WTC11 (cell line): ENCODE results near the gene CACNA2D4. TPM values are rescaled to one million over a fixed set of nuclear protein-coding genes. Genes with fewer than 3 reads are reported as not detected.

Experiments
- ATAC-seq: fragments of 200-7000 bp; cut with Tn5 transposase; 2 replicates; pipeline ENCODE4 v1.10.0; 2021; ENCODE audit warnings: mild to moderate bottlenecking, moderate library complexity
- CTCF ChIA-PET: fragments of 300-600 bp; sonication (Branson Sonifier 250); formaldehyde crosslinking; loops from one replicate; lab custom pipeline; 2021; ENCODE audit warnings: antibody characterized with exemption; lab: Charles Lee
- POLR2A ChIA-PET: fragments of 350-600 bp; sonication (Branson Sonifier 250); formaldehyde crosslinking; loops from one replicate; lab custom pipeline; 2021; ENCODE audit warnings: antibody characterized with exemption; lab: Charles Lee
- DNase-seq: peaks from one replicate; pipeline ENCODE4 v3.0.0; 2021; ENCODE audit warnings: low spot score
- H3K27ac Mint-ChIP-seq: 2 replicates; pipeline ENCODE4 v1.8.0; 2021; ENCODE audit warnings: mixed read lengths
- H3K27me3 Mint-ChIP-seq: 2 replicates; pipeline ENCODE4 v1.8.0; 2021; ENCODE audit warnings: low read depth, mild to moderate bottlenecking, moderate library complexity, mixed read lengths
- H3K36me3 Mint-ChIP-seq: 2 replicates; pipeline ENCODE4 v1.8.0; 2021; ENCODE audit warnings: mixed read lengths
- H3K4me1 Mint-ChIP-seq: 2 replicates; pipeline ENCODE4 v1.8.0; 2022; ENCODE audit warnings: mixed read lengths
- H3K4me3 Mint-ChIP-seq: 2 replicates; pipeline ENCODE4 v1.8.0; 2021; ENCODE audit warnings: mild to moderate bottlenecking, moderate library complexity, mixed read lengths
- H3K9me3 Mint-ChIP-seq: 2 replicates; pipeline ENCODE4 v1.8.0; 2021; ENCODE audit warnings: mixed read lengths
- ATF1 ChIP-seq: sonication (generic); formaldehyde crosslinking; IDR thresholded peaks from 2 replicates; pipeline ENCODE4 v1.8.1; 2023; ENCODE audit warnings: mild to moderate bottlenecking, moderate library complexity, missing genetic modification reagents
- HMGXB4 ChIP-seq: sonication (generic); formaldehyde crosslinking; IDR thresholded peaks from 2 replicates; pipeline ENCODE4 v1.8.1; 2023; ENCODE audit warnings: mild to moderate bottlenecking, moderate library complexity, missing genetic modification reagents
- IRF1 ChIP-seq: sonication (generic); formaldehyde crosslinking; IDR thresholded peaks from 2 replicates; pipeline ENCODE4 v1.8.0; 2023; ENCODE audit warnings: missing genetic modification reagents
- IRF2 ChIP-seq: sonication (generic); formaldehyde crosslinking; IDR thresholded peaks from 2 replicates; pipeline ENCODE4 v1.8.0; 2022; ENCODE audit warnings: low read depth, missing genetic modification reagents, borderline replicate concordance
- MXD4 ChIP-seq: fragments of 250-450 bp; sonication (Bioruptor Pico); IDR thresholded peaks from 2 replicates; pipeline ENCODE4 v1.8.0; 2021; ENCODE audit warnings: mild to moderate bottlenecking, moderate library complexity, borderline replicate concordance
- PRRX2 ChIP-seq: fragments of 250-450 bp; sonication (Bioruptor Pico); IDR thresholded peaks from 2 replicates; pipeline ENCODE4 v1.8.0; 2021; ENCODE audit warnings: mild to moderate bottlenecking
- RELA ChIP-seq: sonication (generic); formaldehyde crosslinking; IDR thresholded peaks from 2 replicates; pipeline ENCODE4 v1.8.1; 2022; ENCODE audit warnings: missing genetic modification reagents, mild to moderate bottlenecking, borderline replicate concordance
- SMAD3 ChIP-seq: sonication (generic); formaldehyde crosslinking; IDR thresholded peaks from 2 replicates; pipeline ENCODE4 v1.8.0; 2022; ENCODE audit warnings: missing genetic modification reagents, mild to moderate bottlenecking, borderline replicate concordance
- TCF7 ChIP-seq: sonication (generic); formaldehyde crosslinking; IDR thresholded peaks from 2 replicates; pipeline ENCODE4 v1.8.0; 2022; ENCODE audit warnings: mild to moderate bottlenecking, low read depth, missing genetic modification reagents, moderate library complexity
- ZBTB21 ChIP-seq: sonication (generic); formaldehyde crosslinking; IDR thresholded peaks from 2 replicates; pipeline ENCODE4 v1.8.1; 2023; ENCODE audit warnings: mild to moderate bottlenecking, missing genetic modification reagents, borderline replicate concordance
- ZNF317 ChIP-seq: sonication (generic); formaldehyde crosslinking; IDR thresholded peaks from 2 replicates; pipeline ENCODE4 v1.8.1; 2023; ENCODE audit warnings: low read depth, mild to moderate bottlenecking, moderate library complexity, missing genetic modification reagents, borderline replicate concordance
- ZNF423 ChIP-seq: fragments of 250-450 bp; sonication (Bioruptor Pico); IDR thresholded peaks from 2 replicates; pipeline ENCODE4 v2.1.2; 2022; ENCODE audit warnings: mild to moderate bottlenecking, moderate library complexity
- ZNF671 ChIP-seq: fragments of 250-450 bp; sonication (Bioruptor Pico); IDR thresholded peaks from 2 replicates; pipeline ENCODE4 v1.8.0; 2021; ENCODE audit warnings: mild to moderate bottlenecking
- total RNA-seq: library from RNA; stranded (reverse); gene quantifications from 3 replicates; pipeline ENCODE4 v1.2.3, GENCODE V29; 2021
- TF ChIP-seq, protein P1 (sequence below): sonication (generic); formaldehyde crosslinking; IDR thresholded peaks from 2 replicates; pipeline ENCODE4 v1.8.0; 2022; ENCODE audit warnings: mild to moderate bottlenecking, missing genetic modification reagents
- TF ChIP-seq, protein P2 (sequence below): fragments of 250-450 bp; sonication (Bioruptor Pico); conservative IDR thresholded peaks from 2 replicates; pipeline ENCODE4 v1.9.0; 2021; ENCODE audit warnings: mild to moderate bottlenecking
- TF ChIP-seq, protein P3 (sequence below): sonication (generic); formaldehyde crosslinking; IDR thresholded peaks from 2 replicates; pipeline ENCODE4 v1.8.1; 2023; ENCODE audit warnings: mild to moderate bottlenecking, missing genetic modification reagents, moderate library complexity
- TF ChIP-seq, protein P4 (sequence below): fragments of 200-600 bp; IDR thresholded peaks from 2 replicates; pipeline ENCODE4 v1.8.0; 2022; ENCODE audit warnings: antibody characterized with exemption

The CACNA2D4 gene
- total RNA-seq, 1 experiment from 2014 or later = 0.04 TPM

DNA sequence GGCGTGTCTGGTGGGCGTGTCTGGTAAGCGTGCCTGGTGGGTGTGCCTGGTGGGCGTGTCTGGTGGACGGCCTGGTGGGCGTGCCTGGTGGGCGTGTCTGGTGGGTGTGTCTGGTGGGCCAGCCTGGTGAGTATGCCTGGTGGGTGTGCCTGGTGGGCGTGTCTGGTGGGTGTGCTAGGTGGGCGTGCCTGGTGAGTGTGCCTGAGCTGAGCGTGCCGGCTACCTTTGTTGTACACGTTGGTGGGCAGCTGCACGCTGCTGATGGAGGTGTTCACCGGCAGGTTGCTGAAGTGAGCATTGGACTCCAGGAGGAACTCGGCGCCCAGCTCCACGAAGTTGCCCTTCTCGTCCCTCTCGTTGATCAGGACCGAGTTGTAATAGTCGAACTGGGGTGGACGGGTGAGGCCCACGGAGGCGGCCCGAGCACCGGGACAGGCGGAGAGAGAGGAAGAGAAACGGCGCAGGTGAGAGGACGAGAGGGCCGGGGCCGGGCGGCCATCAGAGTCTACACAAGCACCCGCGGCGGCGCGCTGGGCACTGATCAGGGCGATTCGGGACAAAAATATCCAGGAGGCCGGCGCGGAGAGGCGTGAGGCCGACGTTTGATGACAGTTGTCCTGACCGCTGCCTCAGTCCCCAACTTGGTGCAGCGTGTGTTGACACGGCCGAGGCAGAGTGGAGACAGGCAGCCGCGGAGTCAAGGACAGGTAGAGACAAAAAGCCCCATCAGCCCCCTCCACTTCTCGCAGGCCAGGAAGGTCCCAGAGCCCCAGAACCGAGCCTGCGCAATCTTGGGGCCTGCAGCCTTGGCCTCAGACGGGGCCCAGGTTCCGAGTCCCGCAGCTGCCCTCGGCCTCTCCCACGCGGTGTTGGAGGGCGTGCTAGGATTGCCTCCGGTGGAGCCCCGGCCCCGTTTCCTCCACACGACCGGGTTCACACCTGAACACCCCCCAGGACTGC is 10.5 kb downstream of the CACNA2D4 start:
- peak; percentile 67 for ATAC-seq
- TF ChIP-seq, protein P1, sequence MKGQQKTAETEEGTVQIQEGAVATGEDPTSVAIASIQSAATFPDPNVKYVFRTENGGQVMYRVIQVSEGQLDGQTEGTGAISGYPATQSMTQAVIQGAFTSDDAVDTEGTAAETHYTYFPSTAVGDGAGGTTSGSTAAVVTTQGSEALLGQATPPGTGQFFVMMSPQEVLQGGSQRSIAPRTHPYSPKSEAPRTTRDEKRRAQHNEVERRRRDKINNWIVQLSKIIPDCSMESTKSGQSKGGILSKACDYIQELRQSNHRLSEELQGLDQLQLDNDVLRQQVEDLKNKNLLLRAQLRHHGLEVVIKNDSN (CRISPR knock-in tag) = no peak
- TF ChIP-seq ATF1 (CRISPR knock-in tag) (no peak), ZNF671 (no peak), SMAD3 (no peak), TCF7 (CRISPR knock-in tag) (no peak), RELA (CRISPR knock-in tag) (no peak), PRRX2 (CRISPR knock-in tag) (no peak), HMGXB4 (no peak)
- TF ChIP-seq, all 79 proteins: peak for 0
- CTCF ChIA-PET = interaction anchor here (0.6 to 0.9 kb wide), 3 partner anchors 33 to 386 kb away, joined by 3 read pairs; no protein-coding TSS in a partner anchor
- Mint-ChIP-seq H3K4me3 (peak overlapping the region; percentile 62), H3K36me3 (peaks cover 6% of the 10 kb centered on the region; the same call in 1 of the 2 replicates), H3K27ac (no peak overlapping the region), H3K4me1 (peaks cover 3% of the 10 kb centered on the region; the same call in 1 of the 2 replicates), H3K9me3 (peaks cover 48% of the 10 kb centered on the region), H3K27me3 (peaks cover 5% of the 10 kb centered on the region; the same call in 1 of the 2 replicates)
- POLR2A ChIA-PET = no interaction called here
- peak; percentile 56 for DNase-seq

GRCh38 chr12:1906579-1906978 is 11.9 kb downstream of the CACNA2D4 start:
- Mint-ChIP-seq H3K27ac (no peak overlapping the region), H3K27me3 (peaks cover 5% of the 10 kb centered on the region; the same call in 1 of the 2 replicates), H3K4me3 (no peak overlapping the region), H3K36me3 (peaks cover 9% of the 10 kb centered on the region), H3K4me1 (no peaks in the 10 kb centered on the region; the same call in 1 of the 2 replicates), H3K9me3 (peaks cover 62% of the 10 kb centered on the region)
- POLR2A ChIA-PET = no interaction called here
- ATAC-seq = no peak
- no peak for DNase-seq
- CTCF ChIA-PET = interaction anchor here (0.7 to 1.2 kb wide), 2 partner anchors 34 to 105 kb away, joined by 3 read pairs; no protein-coding TSS in a partner anchor
- no peak for TF ChIP-seq ZBTB21
- TF ChIP-seq IRF1 (CRISPR knock-in tag) = no peak
- no peak for TF ChIP-seq IRF2 (CRISPR knock-in tag)
- no peak for TF ChIP-seq ZNF423 (CRISPR knock-in tag)
- no peak for TF ChIP-seq MXD4 (CRISPR knock-in tag)
- TF ChIP-seq, protein P2, sequence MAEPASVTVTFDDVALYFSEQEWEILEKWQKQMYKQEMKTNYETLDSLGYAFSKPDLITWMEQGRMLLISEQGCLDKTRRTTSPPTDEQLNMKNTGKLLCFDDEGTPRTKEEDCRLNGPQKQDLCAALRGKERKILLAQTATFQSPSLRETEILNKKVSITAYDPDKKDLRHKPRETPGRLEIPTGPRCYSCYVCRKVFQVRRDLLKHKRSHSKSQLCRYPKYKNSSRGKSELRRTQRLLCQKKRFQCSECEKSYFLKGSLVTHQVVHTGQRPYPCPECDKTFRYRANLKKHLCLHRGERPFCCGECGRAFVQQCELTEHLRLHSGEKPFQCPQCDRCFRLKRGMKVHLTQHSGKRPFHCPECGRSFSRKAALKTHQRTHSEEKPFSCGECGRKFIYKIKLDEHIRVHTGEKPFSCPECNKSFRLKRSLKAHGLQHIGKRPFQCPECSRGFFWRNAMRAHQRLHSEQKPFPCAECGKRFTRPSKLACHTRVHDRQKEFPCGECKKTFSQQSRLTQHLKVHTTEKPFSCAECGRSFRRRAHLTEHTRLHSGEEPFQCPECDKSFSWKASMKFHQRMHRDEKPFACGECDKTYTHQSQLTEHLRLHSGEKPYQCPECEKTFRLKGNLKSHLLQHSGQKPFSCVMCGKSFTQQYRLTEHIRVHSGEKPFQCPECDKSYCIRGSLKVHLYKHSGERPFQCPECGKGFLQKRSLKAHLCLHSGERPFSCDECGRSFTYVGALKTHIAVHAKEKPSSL (CRISPR knock-in tag) = no peak
- TF ChIP-seq ZNF317 (CRISPR knock-in tag) = no peak
- TF ChIP-seq, protein P3, sequence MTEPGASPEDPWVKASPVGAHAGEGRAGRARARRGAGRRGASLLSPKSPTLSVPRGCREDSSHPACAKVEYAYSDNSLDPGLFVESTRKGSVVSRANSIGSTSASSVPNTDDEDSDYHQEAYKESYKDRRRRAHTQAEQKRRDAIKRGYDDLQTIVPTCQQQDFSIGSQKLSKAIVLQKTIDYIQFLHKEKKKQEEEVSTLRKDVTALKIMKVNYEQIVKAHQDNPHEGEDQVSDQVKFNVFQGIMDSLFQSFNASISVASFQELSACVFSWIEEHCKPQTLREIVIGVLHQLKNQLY (CRISPR knock-in tag) = no peak
- TF ChIP-seq, protein P4, sequence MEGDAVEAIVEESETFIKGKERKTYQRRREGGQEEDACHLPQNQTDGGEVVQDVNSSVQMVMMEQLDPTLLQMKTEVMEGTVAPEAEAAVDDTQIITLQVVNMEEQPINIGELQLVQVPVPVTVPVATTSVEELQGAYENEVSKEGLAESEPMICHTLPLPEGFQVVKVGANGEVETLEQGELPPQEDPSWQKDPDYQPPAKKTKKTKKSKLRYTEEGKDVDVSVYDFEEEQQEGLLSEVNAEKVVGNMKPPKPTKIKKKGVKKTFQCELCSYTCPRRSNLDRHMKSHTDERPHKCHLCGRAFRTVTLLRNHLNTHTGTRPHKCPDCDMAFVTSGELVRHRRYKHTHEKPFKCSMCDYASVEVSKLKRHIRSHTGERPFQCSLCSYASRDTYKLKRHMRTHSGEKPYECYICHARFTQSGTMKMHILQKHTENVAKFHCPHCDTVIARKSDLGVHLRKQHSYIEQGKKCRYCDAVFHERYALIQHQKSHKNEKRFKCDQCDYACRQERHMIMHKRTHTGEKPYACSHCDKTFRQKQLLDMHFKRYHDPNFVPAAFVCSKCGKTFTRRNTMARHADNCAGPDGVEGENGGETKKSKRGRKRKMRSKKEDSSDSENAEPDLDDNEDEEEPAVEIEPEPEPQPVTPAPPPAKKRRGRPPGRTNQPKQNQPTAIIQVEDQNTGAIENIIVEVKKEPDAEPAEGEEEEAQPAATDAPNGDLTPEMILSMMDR = no peak
